Measurements from ENCODE around the gene SUGCT. TPM values are rescaled to one million over a fixed set of nuclear protein-coding genes. Genes with fewer than 3 reads are reported as not detected.

The SUGCT gene
- total RNA-seq, 1 experiment from 2014 or later, result 9.9 TPM

DNA sequence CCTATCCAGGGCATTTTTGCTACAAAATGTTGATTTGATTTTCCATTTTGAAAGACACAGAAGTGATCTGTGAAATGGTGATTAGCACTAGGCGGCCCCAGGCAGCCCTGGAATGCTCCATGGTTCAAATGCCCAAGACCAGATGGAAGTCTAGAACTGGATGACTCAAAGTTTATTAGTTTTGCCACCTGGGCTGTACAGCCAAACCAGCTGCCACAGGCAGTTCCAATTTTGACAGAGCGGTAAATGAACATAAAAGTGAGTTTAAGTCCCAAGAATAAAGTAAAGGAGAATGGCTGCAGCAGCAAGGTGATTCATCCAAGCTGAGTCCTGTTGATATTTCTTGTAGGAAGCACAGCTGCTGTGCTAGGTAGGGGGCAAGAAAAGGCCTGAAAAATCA, 180.5 kb downstream of the SUGCT start:
- H3K36me3 ChIP-seq (ENCODE audit: control insufficient read depth, insufficient read depth, low read length), result no peaks in the 10 kb centered on the region
- POLR2A ChIA-PET, result no interaction called here
- no peaks in the 10 kb centered on the region for H3K27me3 ChIP-seq (replicated peaks; ENCODE audit: control insufficient read depth, insufficient read depth, low read length)
- TF ChIP-seq, protein P1, sequence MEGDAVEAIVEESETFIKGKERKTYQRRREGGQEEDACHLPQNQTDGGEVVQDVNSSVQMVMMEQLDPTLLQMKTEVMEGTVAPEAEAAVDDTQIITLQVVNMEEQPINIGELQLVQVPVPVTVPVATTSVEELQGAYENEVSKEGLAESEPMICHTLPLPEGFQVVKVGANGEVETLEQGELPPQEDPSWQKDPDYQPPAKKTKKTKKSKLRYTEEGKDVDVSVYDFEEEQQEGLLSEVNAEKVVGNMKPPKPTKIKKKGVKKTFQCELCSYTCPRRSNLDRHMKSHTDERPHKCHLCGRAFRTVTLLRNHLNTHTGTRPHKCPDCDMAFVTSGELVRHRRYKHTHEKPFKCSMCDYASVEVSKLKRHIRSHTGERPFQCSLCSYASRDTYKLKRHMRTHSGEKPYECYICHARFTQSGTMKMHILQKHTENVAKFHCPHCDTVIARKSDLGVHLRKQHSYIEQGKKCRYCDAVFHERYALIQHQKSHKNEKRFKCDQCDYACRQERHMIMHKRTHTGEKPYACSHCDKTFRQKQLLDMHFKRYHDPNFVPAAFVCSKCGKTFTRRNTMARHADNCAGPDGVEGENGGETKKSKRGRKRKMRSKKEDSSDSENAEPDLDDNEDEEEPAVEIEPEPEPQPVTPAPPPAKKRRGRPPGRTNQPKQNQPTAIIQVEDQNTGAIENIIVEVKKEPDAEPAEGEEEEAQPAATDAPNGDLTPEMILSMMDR (IDR thresholded peaks at IDR 0.05; ENCODE audit: insufficient read depth in 1 of 2, low read depth in 1 of 2, low read length in 1 of 2, severe bottlenecking in 1 of 2, unreplicated experiment in 1 of 2), result no peak
- no peaks in the 10 kb centered on the region for H3K9me3 Mint-ChIP-seq (ENCODE audit: unreplicated experiment)
- no peak for DNase-seq
- no peak overlapping the region for H3K4me3 Mint-ChIP-seq (ENCODE audit: unreplicated experiment)
- intact Hi-C loops (cut with micrococcal nuclease; ENCODE audit: unreplicated experiment), result no loop called here
- no peaks in the 10 kb centered on the region for H3K9me3 ChIP-seq
- CTCF ChIA-PET, result no interaction called here
- BruUV-seq (replicated peaks), result no TSS peak
- no peak overlapping the region for H3K4me3 ChIP-seq (ENCODE audit: low read depth, low read length)
- H3K36me3 Mint-ChIP-seq (ENCODE audit: insufficient read depth, unreplicated experiment), result no peaks in the 10 kb centered on the region
- H3K4me1 ChIP-seq, result no peaks in the 10 kb centered on the region
- H3K4me1 Mint-ChIP-seq (ENCODE audit: low read depth, unreplicated experiment), result no peaks in the 10 kb centered on the region
- no peak overlapping the region for H3K27ac Mint-ChIP-seq (ENCODE audit: unreplicated experiment)
- H3K27me3 Mint-ChIP-seq (ENCODE audit: insufficient read depth, unreplicated experiment), result no peaks in the 10 kb centered on the region

DNA sequence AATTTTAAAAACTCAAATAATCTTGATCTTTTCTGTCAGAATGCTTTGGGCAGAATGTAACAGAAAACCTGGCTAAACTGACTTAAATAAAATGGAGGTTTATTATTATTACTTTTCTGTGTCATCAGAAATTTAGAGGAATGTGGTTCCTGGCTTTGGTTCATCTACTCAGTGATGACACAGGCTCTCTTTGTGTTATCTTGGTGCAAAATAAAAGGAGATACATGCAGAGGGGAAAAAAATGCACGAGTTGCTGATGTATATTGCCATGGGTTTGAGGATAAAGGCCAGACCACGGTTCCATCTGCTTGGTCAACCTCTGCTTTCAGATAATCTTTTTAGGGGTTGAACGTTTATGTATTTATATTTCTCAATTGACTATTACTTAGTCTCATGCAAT, 181.4 kb downstream of the SUGCT start:
- no peak overlapping the region for H3K4me3 ChIP-seq (ENCODE audit: low read depth, low read length)
- no TSS peak for BruUV-seq (replicated peaks)
- no peaks in the 10 kb centered on the region for H3K9me3 Mint-ChIP-seq (ENCODE audit: unreplicated experiment)
- intact Hi-C loops (cut with micrococcal nuclease; ENCODE audit: unreplicated experiment), result no loop called here
- ChIA-PET POLR2A (no interaction called here), CTCF (no interaction called here)
- no peaks in the 10 kb centered on the region for H3K36me3 ChIP-seq (ENCODE audit: control insufficient read depth, insufficient read depth, low read length)
- TF ChIP-seq, protein P1 (IDR thresholded peaks at IDR 0.05; ENCODE audit: insufficient read depth in 1 of 2, low read depth in 1 of 2, low read length in 1 of 2, severe bottlenecking in 1 of 2, unreplicated experiment in 1 of 2), result no peak
- H3K4me1 ChIP-seq, result no peaks in the 10 kb centered on the region
- DNase-seq, result no peak
- no peak overlapping the region for H3K4me3 Mint-ChIP-seq (ENCODE audit: unreplicated experiment)
- H3K27me3 ChIP-seq (replicated peaks; ENCODE audit: control insufficient read depth, insufficient read depth, low read length), result no peaks in the 10 kb centered on the region
- H3K4me1 Mint-ChIP-seq (ENCODE audit: low read depth, unreplicated experiment), result no peaks in the 10 kb centered on the region
- H3K9me3 ChIP-seq, result no peaks in the 10 kb centered on the region
- no peaks in the 10 kb centered on the region for H3K36me3 Mint-ChIP-seq (ENCODE audit: insufficient read depth, unreplicated experiment)
- no peak overlapping the region for H3K27ac Mint-ChIP-seq (ENCODE audit: unreplicated experiment)
- H3K27me3 Mint-ChIP-seq (ENCODE audit: insufficient read depth, unreplicated experiment), result no peaks in the 10 kb centered on the region

DNA sequence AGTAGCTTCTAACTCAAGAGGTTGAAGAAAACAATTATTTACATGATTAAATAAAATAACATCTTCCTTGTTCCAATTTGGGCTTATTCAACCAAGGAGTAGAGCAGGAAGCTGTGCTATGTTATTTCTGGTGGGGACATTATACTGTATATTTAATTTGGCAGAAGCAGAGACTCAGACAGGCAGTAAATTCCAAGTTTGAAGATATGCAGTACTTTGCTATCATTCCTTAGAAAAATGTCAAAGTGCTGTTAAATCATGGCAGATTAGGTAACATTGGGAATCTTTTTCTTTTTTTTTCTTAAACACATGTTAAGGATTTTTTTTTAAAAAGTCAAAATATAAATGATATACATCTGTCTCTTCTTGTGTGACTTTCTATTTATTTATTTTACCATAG, 190.1 kb downstream of the SUGCT start:
- H3K4me1 Mint-ChIP-seq (ENCODE audit: low read depth, unreplicated experiment), result no peaks in the 10 kb centered on the region
- DNase-seq, result no peak
- BruUV-seq (replicated peaks), result no TSS peak
- H3K9me3 Mint-ChIP-seq (ENCODE audit: unreplicated experiment), result no peaks in the 10 kb centered on the region
- Histone ChIP-seq H3K4me1 (no peaks in the 10 kb centered on the region), H3K9me3 (no peaks in the 10 kb centered on the region), H3K36me3 (ENCODE audit: control insufficient read depth, insufficient read depth, low read length) (no peaks in the 10 kb centered on the region), H3K4me3 (ENCODE audit: low read depth, low read length) (no peak overlapping the region), H3K27me3 (replicated peaks; ENCODE audit: control insufficient read depth, insufficient read depth, low read length) (no peaks in the 10 kb centered on the region)
- POLR2A ChIA-PET, result no interaction called here
- TF ChIP-seq, protein P1 (IDR thresholded peaks at IDR 0.05; ENCODE audit: insufficient read depth in 1 of 2, low read depth in 1 of 2, low read length in 1 of 2, severe bottlenecking in 1 of 2, unreplicated experiment in 1 of 2), result no peak
- no peaks in the 10 kb centered on the region for H3K27me3 Mint-ChIP-seq (ENCODE audit: insufficient read depth, unreplicated experiment)
- H3K27ac Mint-ChIP-seq (ENCODE audit: unreplicated experiment), result no peak overlapping the region
- no peaks in the 10 kb centered on the region for H3K36me3 Mint-ChIP-seq (ENCODE audit: insufficient read depth, unreplicated experiment)
- H3K4me3 Mint-ChIP-seq (ENCODE audit: unreplicated experiment), result no peak overlapping the region
- CTCF ChIA-PET, result no interaction called here
- intact Hi-C loops (cut with micrococcal nuclease; ENCODE audit: unreplicated experiment), result loop anchor here (5.0 to 10.0 kb wide), 4 partner anchors 157 to 590 kb away; no protein-coding TSS in a partner anchor
